A673 (cell line): ENCODE results near the gene FBXW8.

ENCODE experiments used
- CTCF ChIP-seq: fragments of 300-800, 200-600 bp; sonication (generic); conservative IDR thresholded peaks from 2 replicates; pipeline ENCODE4 v1.5.1; 2017; ENCODE audit warnings: low read depth, mild to moderate bottlenecking, antibody characterized with exemption, low read length, moderate library complexity, mixed read lengths
- EZH2 ChIP-seq: fragments of 200-600 bp; sonication (generic); IDR thresholded peaks from 2 replicates; pipeline ENCODE4 v1.6.1; 2017; ENCODE audit warnings: borderline replicate concordance, low read depth, mild to moderate bottlenecking, mixed read lengths, antibody characterized with exemption, low read length; ENCODE audit not compliant: poor library complexity, severe bottlenecking

GRCh38 chr12:116959845-116960514 lies 49.2 kb downstream of the FBXW8 start:
- TF ChIP-seq EZH2 (no peak), CTCF (no peak)
